ENCODE data around the gene TCF4.

TCF4 gene

DNA sequence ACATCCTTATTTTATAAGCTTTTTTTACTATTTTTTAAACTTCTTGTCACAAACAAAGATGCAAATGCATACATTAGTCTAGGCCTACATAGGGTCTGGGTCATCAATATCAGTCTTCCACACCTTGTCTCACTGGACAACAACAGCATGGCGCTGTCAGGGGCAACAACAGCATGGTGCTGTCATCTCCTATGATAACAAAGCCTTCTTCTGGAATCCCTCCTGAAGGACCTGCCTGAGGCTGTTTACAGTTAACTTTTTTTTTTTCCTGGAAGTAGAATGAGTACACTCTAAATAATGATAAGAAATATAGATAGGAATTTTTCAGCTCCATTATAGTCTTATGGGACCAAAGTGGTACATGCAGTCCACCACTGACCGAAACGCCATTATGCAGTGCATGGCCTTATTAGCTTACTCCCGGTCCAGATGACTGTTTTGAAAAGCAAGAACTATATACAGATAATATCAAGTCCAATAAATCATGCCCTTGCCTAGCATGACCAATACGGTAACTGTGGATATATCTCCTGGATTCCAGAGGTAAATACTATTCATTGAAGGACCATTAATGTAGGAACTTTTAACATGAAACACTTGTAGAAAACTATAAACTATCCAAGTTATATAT, 38.4 kb downstream of the TCF4 start:
- no peaks in the 10 kb centered on the region for H3K9me3 Mint-ChIP-seq
- no peak overlapping the region for H3K4me3 Mint-ChIP-seq
- peaks cover 43% of the 10 kb centered on the region for H3K36me3 Mint-ChIP-seq (ENCODE audit: low read depth)
- H3K4me1 Mint-ChIP-seq: peaks cover 51% of the 10 kb centered on the region
- DNase-seq: no peak
- H3K27ac Mint-ChIP-seq: no peak overlapping the region
- no peaks in the 10 kb centered on the region for H3K27me3 Mint-ChIP-seq (ENCODE audit: low read depth, poor library complexity)
- no peak for TF ChIP-seq CTCF (IDR thresholded peaks at IDR 0.05)

DNA sequence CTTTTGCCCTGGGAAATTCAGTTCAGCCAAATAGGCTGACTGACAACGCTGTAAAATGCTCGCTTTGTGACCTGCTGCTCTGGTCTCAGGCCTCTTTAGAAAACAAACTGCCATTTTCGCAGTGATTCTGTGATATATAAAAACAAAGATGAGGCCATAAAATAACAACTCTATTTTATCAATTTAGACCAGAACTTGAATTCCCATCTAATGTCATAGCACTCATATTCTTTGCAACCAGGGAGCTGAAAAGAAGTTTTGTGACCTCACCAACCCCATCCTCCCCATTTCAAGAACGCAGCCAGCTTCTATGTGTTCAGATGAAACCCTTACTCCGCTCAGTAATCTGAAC, 40.3 kb downstream of the TCF4 start:
- Mint-ChIP-seq H3K4me3 (peak overlapping the region; percentile 7), H3K36me3 (ENCODE audit: low read depth) (peaks cover 39% of the 10 kb centered on the region), H3K27ac (peak overlapping the region; percentile 93), H3K27me3 (ENCODE audit: low read depth, poor library complexity) (no peaks in the 10 kb centered on the region), H3K4me1 (peaks cover 50% of the 10 kb centered on the region), H3K9me3 (no peaks in the 10 kb centered on the region)
- no peak for TF ChIP-seq CTCF (IDR thresholded peaks at IDR 0.05)
- no peak for DNase-seq

DNA sequence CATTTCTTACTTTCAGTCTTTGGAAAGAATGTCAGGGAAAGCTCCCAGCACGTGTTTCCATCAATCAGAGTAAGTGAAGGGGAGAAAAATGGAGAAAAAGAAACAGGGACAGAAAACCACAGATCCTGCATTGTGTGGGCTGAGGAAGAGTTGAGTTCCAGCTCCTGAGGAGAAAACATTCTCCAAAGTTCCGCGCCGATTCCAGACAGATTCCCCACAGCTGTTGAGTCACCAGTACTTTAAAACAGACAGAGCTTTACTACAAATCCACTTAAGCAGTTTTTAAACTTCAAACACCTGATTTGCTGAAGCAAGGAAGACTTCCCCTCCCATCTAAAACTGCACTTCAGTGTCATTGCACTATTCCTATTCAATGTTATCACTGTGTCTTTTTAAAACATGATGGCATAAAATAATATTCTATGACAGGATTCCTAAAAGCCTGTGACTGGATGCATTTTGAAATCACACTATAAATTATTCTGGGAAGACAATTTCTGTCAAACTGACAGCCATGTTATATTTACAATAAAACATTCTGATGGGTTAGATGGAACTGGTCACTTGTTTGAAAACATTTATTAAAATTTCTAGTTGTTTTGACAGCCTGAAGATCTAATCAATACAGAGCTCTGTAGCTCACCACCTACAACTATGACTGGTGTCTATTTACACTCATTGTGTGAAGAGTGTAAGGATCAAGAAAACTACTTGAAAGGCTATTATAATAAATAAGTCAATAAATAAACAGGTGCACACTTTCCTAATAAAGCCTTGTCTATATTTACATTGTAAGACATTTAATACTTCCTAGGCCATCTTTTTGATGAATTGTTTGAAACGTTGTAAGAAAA, 40.9 kb downstream of the TCF4 start:
- Mint-ChIP-seq H3K4me1 (peaks cover 50% of the 10 kb centered on the region), H3K27me3 (ENCODE audit: low read depth, poor library complexity) (no peaks in the 10 kb centered on the region), H3K36me3 (ENCODE audit: low read depth) (peaks cover 33% of the 10 kb centered on the region), H3K27ac (peak overlapping the region; percentile 93), H3K4me3 (no peak overlapping the region), H3K9me3 (no peaks in the 10 kb centered on the region)
- TF ChIP-seq CTCF (IDR thresholded peaks at IDR 0.05): no peak
- no peak for DNase-seq

GRCh38 chr18:55544014-55544413, 44.0 kb downstream of the TCF4 start:
- DNase-seq: no peak

GRCh38 chr18:55543130-55543704, 44.8 kb downstream of the TCF4 start:
- Mint-ChIP-seq H3K4me1 (peaks cover 25% of the 10 kb centered on the region), H3K27me3 (ENCODE audit: low read depth, poor library complexity) (no peaks in the 10 kb centered on the region), H3K9me3 (peaks cover 26% of the 10 kb centered on the region), H3K4me3 (no peak overlapping the region), H3K27ac (no peak overlapping the region), H3K36me3 (ENCODE audit: low read depth) (peaks cover 48% of the 10 kb centered on the region)
- TF ChIP-seq CTCF (IDR thresholded peaks at IDR 0.05): no peak
- DNase-seq: no peak

More at GRCh38 chr18:55544014-55544413, 44.0 kb downstream of the TCF4 start:
- Mint-ChIP-seq H3K4me3 (no peak overlapping the region), H3K9me3 (peaks cover 20% of the 10 kb centered on the region), H3K36me3 (ENCODE audit: low read depth) (peaks cover 40% of the 10 kb centered on the region), H3K27me3 (ENCODE audit: low read depth, poor library complexity) (no peaks in the 10 kb centered on the region), H3K4me1 (peaks cover 29% of the 10 kb centered on the region), H3K27ac (no peak overlapping the region)
- TF ChIP-seq CTCF (IDR thresholded peaks at IDR 0.05): no peak
